SK-N-SH treated with all-trans-retinoic acid at 6 μM for 48 hours (cell line): ENCODE results near the gene FCHO1.

ENCODE experiments used
- ATAC-seq: fragments of 200-7000 bp; cut with Tn5 transposase; 3 replicates; pipeline ENCODE4 v1.9.1; 2020; ENCODE audit warnings: mild to moderate bottlenecking, moderate library complexity
- CREB5 ChIP-seq: fragments of 250-450 bp; sonication (Bioruptor Pico); IDR thresholded peaks from 2 replicates; pipeline ENCODE4 v1.5.1; 2020; ENCODE audit warnings: low read depth, mild to moderate bottlenecking, moderate library complexity
- CSDC2 ChIP-seq: fragments of 250-450 bp; sonication (Bioruptor Pico); IDR thresholded peaks from 2 replicates; pipeline ENCODE4 v1.5.0; 2020; ENCODE audit warnings: mild to moderate bottlenecking, moderate library complexity
- ESRRG ChIP-seq: fragments of 250-450 bp; sonication (Bioruptor Pico); IDR thresholded peaks from 2 replicates; pipeline ENCODE4 v1.6.1; 2021; ENCODE audit warnings: mild to moderate bottlenecking
- GLIS3 ChIP-seq: fragments of 250-450 bp; sonication (Bioruptor Pico); IDR thresholded peaks from 2 replicates; pipeline ENCODE4 v1.5.0; 2020; ENCODE audit warnings: mild to moderate bottlenecking, moderate library complexity
- ISL1 ChIP-seq: fragments of 250-450 bp; sonication (Bioruptor Pico); IDR thresholded peaks from 2 replicates; pipeline ENCODE4 v2.1.2; 2022; ENCODE audit warnings: mild to moderate bottlenecking, moderate library complexity
- OSR1 ChIP-seq: fragments of 250-450 bp; sonication (Bioruptor Pico); IDR thresholded peaks from 2 replicates; pipeline ENCODE4 v1.8.0; 2022; ENCODE audit warnings: moderate library complexity, mild to moderate bottlenecking, inconsistent platforms
- PATZ1 ChIP-seq: fragments of 250-450 bp; sonication (Bioruptor Pico); IDR thresholded peaks from 2 replicates; pipeline ENCODE4 v1.8.0; 2020; ENCODE audit warnings: mild to moderate bottlenecking, moderate library complexity, borderline replicate concordance
- POU6F1 ChIP-seq: fragments of 250-450 bp; sonication (Bioruptor Pico); IDR thresholded peaks from 2 replicates; pipeline ENCODE4 v1.8.0; 2021; ENCODE audit warnings: low read depth, mild to moderate bottlenecking, moderate library complexity, borderline replicate concordance
- PPARA ChIP-seq: fragments of 250-450 bp; sonication (Bioruptor Pico); IDR thresholded peaks from 2 replicates; pipeline ENCODE4 v1.5.0; 2020; ENCODE audit warnings: mild to moderate bottlenecking, borderline replicate concordance
- RARB ChIP-seq: fragments of 250-450 bp; sonication (Bioruptor Pico); IDR thresholded peaks from 2 replicates; pipeline ENCODE4 v1.8.0; 2021; ENCODE audit warnings: mild to moderate bottlenecking, moderate library complexity
- SNAI2 ChIP-seq: fragments of 250-450 bp; sonication (Bioruptor Pico); IDR thresholded peaks from 2 replicates; pipeline ENCODE4 v1.5.0; 2020; ENCODE audit warnings: mild to moderate bottlenecking, moderate library complexity
- TCF4 ChIP-seq: fragments of 250-450 bp; sonication (Bioruptor Pico); IDR thresholded peaks from 2 replicates; pipeline ENCODE4 v1.8.0; 2021; ENCODE audit warnings: mild to moderate bottlenecking, moderate library complexity, borderline replicate concordance
- TOX ChIP-seq: fragments of 250-450 bp; sonication (Bioruptor Pico); IDR thresholded peaks from 2 replicates; pipeline ENCODE4 v1.8.0; 2021; ENCODE audit warnings: mild to moderate bottlenecking, moderate library complexity, borderline replicate concordance
- TSHZ2 ChIP-seq: fragments of 250-450 bp; sonication (Bioruptor Pico); IDR thresholded peaks from 2 replicates; pipeline ENCODE4 v1.5.0; 2020; ENCODE audit warnings: mild to moderate bottlenecking, moderate library complexity
- ZFP3 ChIP-seq: fragments of 250-450 bp; sonication (Bioruptor Pico); IDR thresholded peaks from 2 replicates; pipeline ENCODE4 v1.5.0; 2020; ENCODE audit warnings: mild to moderate bottlenecking, moderate library complexity
- ZFP30 ChIP-seq: fragments of 450-650 bp; formaldehyde crosslinking; IDR thresholded peaks from 2 replicates; pipeline ENCODE4 v1.5.0; 2022; ENCODE audit warnings: mild to moderate bottlenecking, moderate library complexity
- ZNF565 ChIP-seq: fragments of 450-650 bp; formaldehyde crosslinking; conservative IDR thresholded peaks from 2 replicates; pipeline ENCODE4 v1.5.0; 2020; ENCODE audit warnings: low read depth, mild to moderate bottlenecking, moderate library complexity
- ZNF70 ChIP-seq: fragments of 450-650 bp; formaldehyde crosslinking; IDR thresholded peaks from 2 replicates; pipeline ENCODE4 v1.5.0; 2020; ENCODE audit warnings: mild to moderate bottlenecking, moderate library complexity
- ZNF8 ChIP-seq: fragments of 450-650 bp; formaldehyde crosslinking; IDR thresholded peaks from 2 replicates; pipeline ENCODE4 v1.5.0; 2020; ENCODE audit warnings: mild to moderate bottlenecking, moderate library complexity

The FCHO1 gene

GRCh38 chr19:17748884-17749638, 2.2 kb upstream of the FCHO1 start:
- ATAC-seq, result no peak
- TF ChIP-seq GLIS3 (no peak), ZFP30 (CRISPR knock-in tag) (no peak), CSDC2 (CRISPR knock-in tag) (no peak), TSHZ2 (CRISPR knock-in tag) (no peak), CREB5 (no peak), ZFP3 (CRISPR knock-in tag) (no peak), ZNF8 (CRISPR knock-in tag) (no peak), ESRRG (no peak), ISL1 (CRISPR knock-in tag) (no peak), ZNF70 (no peak), SNAI2 (CRISPR knock-in tag) (no peak), RARB (CRISPR knock-in tag) (no peak), PATZ1 (no peak), POU6F1 (CRISPR knock-in tag) (no peak)

- ATAC-seq, result no peak
- TF ChIP-seq PATZ1 (no peak), CSDC2 (CRISPR knock-in tag) (no peak), ESRRG (no peak), POU6F1 (CRISPR knock-in tag) (no peak), TSHZ2 (CRISPR knock-in tag) (no peak), ISL1 (CRISPR knock-in tag) (no peak), CREB5 (no peak), TCF4 (no peak), SNAI2 (CRISPR knock-in tag) (no peak), ZNF8 (CRISPR knock-in tag) (no peak), PPARA (CRISPR knock-in tag) (no peak), OSR1 (CRISPR knock-in tag) (no peak), RARB (CRISPR knock-in tag) (no peak), GLIS3 (no peak), ZNF70 (no peak), TOX (CRISPR knock-in tag) (no peak), ZFP3 (CRISPR knock-in tag) (no peak), ZNF565 (no peak)
Observed at GRCh38 chr19:17749912-17750317, 1.4 kb upstream of the FCHO1 start.
